PC-9 (cell line): ENCODE results near the gene MAPKBP1. TPM values are rescaled to one million over a fixed set of nuclear protein-coding genes. Genes with fewer than 3 reads are reported as not detected.

ENCODE experiments used
- BruUV-seq: library from RNA; stranded (reverse); fragments of 400-500 nt; replicated peaks from 2 replicates; lab custom pipeline; 2021; lab: Mats Ljungman, UMichigan
- CTCF ChIA-PET: fragments of 300-600 bp; sonication (Branson Sonifier 250); formaldehyde crosslinking; loops from one replicate; lab custom pipeline; 2022; ENCODE audit warnings: antibody characterized with exemption; lab: Charles Lee
- POLR2A ChIA-PET: fragments of 300-600 bp; sonication (Branson Sonifier 250); formaldehyde crosslinking; loops from one replicate; lab custom pipeline; 2022; ENCODE audit warnings: antibody characterized with exemption; ENCODE audit not compliant: unreplicated experiment; lab: Charles Lee
- DNase-seq, 2 experiments: peaks; one replicate each; pipeline versions ENCODE4 v3.0.0 to v3.0.0-alpha.2; 2015 to 2022; ENCODE audit warnings: mixed read lengths in 1 of 2
- H2AFZ ChIP-seq: fragments of 200-600 bp; sonication (generic); 2 replicates; pipeline ENCODE4 v1.8.1; 2017; ENCODE audit warnings: antibody characterized with exemption
- H3F3A ChIP-seq: fragments of 200-600 bp; sonication (generic); 2 replicates; pipeline ENCODE4 v1.8.1; 2017; ENCODE audit warnings: antibody characterized with exemption, mild to moderate bottlenecking, low read depth; ENCODE audit not compliant: insufficient read depth
- H3K27ac ChIP-seq: fragments of 200-600 bp; sonication (generic); 2 replicates; pipeline ENCODE4 v1.6.1; 2016; ENCODE audit warnings: mixed run types
- H3K27me3 ChIP-seq: fragments of 200-600 bp; sonication (generic); 2 replicates; pipeline ENCODE4 v1.6.1; 2016; ENCODE audit warnings: low read depth, mixed run types; ENCODE audit not compliant: insufficient read depth
- H3K36me3 ChIP-seq: fragments of 200-600 bp; sonication (generic); 2 replicates; pipeline ENCODE4 v1.6.1; 2016; ENCODE audit warnings: low read depth, mixed run types
- H3K4me1 ChIP-seq: fragments of 200-600 bp; sonication (generic); replicated peaks from 2 replicates; pipeline ENCODE4 v1.6.1; 2016; ENCODE audit warnings: mixed run types; ENCODE audit not compliant: insufficient read depth
- H3K4me2 ChIP-seq: fragments of 200-600 bp; sonication (generic); 2 replicates; pipeline ENCODE4 v1.6.1; 2017; ENCODE audit warnings: mixed run types
- H3K4me3 ChIP-seq: fragments of 200-600 bp; sonication (generic); 2 replicates; pipeline ENCODE4 v1.6.1; 2016; ENCODE audit warnings: mixed run types
- H3K79me2 ChIP-seq: fragments of 200-600 bp; sonication (generic); 2 replicates; pipeline ENCODE4 v1.6.1; 2017; ENCODE audit warnings: low read depth, mixed run types
- H3K9me2 ChIP-seq: fragments of 200-600 bp; sonication (generic); 2 replicates; pipeline ENCODE4 v1.8.1; 2017; ENCODE audit warnings: mild to moderate bottlenecking; ENCODE audit not compliant: insufficient read depth
- H3K9me3 ChIP-seq: fragments of 200-600 bp; sonication (generic); 2 replicates; pipeline ENCODE4 v1.8.1; 2016; ENCODE audit warnings: low read depth; ENCODE audit not compliant: insufficient read depth
- H4K20me1 ChIP-seq: fragments of 200-600 bp; sonication (generic); 2 replicates; pipeline ENCODE4 v1.8.1; 2017; ENCODE audit not compliant: insufficient read depth
- CTCF ChIP-seq: fragments of 200-600 bp; sonication (generic); conservative IDR thresholded peaks from 2 replicates; pipeline ENCODE4 v1.6.1; 2017; ENCODE audit warnings: mixed run types, antibody characterized with exemption, mild to moderate bottlenecking, moderate library complexity
- EZH2 ChIP-seq: fragments of 200-600 bp; sonication (generic); IDR thresholded peaks from 2 replicates; pipeline ENCODE4 v1.8.0; 2017; ENCODE audit warnings: antibody characterized with exemption, low read depth
- intact Hi-C: fragments of 100-400 bp; cut with micrococcal nuclease; formaldehyde crosslinking; loops from one replicate; pipeline ENCODE4 v1.10.0; 2022; ENCODE audit not compliant: unreplicated experiment
- total RNA-seq: library from RNA; stranded (reverse); gene quantifications from 2 replicates; pipeline ENCODE4 v1.2.3, GENCODE V29; 2021

The MAPKBP1 gene
- total RNA-seq, 1 experiment from 2014 or later, result 22.9 TPM

DNA sequence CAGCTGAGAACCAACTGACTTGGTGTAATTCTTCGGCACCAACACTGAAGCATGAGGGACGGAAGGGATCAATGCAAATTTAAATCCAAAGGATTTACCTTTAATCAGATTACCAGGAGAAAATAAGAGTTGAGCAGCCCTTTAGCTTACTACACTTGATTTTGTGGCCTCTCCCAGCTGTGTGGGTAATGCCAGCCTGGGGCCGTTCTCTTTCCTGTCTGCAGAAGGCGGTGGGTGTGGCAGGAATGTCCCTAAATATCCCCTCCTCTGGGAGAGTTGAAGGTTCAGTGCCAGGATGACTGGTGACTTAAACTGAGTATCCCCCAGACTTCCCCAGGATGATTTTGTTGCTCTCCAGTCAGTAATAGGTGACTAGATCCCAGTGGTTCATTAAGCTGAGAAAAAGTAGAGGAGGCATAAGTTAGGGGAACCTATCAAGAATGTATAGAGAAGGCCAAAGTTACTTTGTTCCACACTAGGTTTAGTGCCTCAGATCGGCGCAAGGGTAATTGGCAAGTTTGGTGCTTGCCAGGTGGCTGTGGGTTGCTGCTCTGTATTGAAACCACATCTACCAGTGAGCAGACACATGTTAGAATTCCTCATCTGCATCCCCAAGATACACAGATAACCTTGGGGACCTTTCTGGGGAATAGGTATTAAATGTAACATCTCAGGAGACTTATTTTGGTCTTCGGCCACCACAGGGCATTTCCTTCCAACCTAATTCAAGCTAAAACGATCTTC, 23.1 kb downstream of the MAPKBP1 start:
- Histone ChIP-seq H3K27me3 (no peaks in the 10 kb centered on the region), H2AFZ (no peak overlapping the region), H3F3A (no peaks in the 10 kb centered on the region), H3K27ac (no peak overlapping the region), H4K20me1 (no peaks in the 10 kb centered on the region), H3K4me1 (peaks cover 20% of the 10 kb centered on the region), H3K9me2 (no peaks in the 10 kb centered on the region), H3K4me3 (no peak overlapping the region), H3K36me3 (no peaks in the 10 kb centered on the region), H3K4me2 (no peak overlapping the region), H3K79me2 (no peaks in the 10 kb centered on the region), H3K9me3 (no peaks in the 10 kb centered on the region)
- DNase-seq, result no peak
- no TSS peak for BruUV-seq
- TF ChIP-seq EZH2, result no peak
- TF ChIP-seq CTCF, result no peak
- ChIA-PET CTCF (interaction anchor here (0.6 to 0.7 kb wide), 2 partner anchors 20 to 249 kb away, joined by 3 read pairs; no protein-coding TSS in a partner anchor), POLR2A (no interaction called here)
- intact Hi-C loops, result no loop called here

DNA sequence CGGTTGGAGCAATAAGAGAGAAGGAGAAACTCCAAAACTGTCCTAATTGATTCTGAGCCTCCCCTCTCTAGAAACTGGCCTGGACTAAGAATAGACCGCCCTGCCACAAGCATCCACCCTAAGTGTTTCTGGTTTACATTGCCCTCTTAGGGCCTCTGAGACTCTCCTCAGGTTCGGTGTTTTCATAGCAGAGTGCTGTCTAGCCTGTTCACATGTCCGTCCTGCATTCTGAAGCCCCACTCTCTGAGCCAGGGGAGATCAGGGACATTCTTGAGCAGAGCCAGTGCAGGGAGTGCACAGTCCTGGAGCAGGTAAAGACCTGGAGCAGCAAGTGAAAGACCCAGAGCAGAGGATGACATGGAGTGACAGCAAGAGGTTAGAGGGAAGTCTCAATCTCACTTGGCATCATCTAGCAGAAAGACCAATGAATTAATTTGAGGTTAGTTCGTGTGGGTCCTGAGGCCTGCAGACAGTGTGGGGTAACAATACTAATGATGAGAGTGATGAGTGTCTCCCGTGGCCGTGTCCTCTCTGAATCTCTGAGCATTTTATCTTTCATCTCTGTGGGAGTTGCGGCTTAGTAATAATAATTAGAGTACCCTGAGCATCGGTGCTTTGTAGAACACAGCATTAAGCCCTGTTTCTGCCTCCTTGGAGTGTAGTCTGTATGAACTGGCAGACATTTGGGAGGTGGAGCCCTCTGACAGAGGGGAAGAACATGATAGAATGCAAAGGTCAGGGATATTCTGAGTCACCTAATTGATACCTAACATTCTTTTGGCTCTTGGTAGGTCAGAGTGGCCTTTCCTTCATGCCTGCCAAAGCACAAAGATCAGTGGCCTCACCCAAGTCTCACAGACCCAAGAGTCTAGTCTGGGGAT, 24.6 kb downstream of the MAPKBP1 start:
- H3K79me2 ChIP-seq, result no peaks in the 10 kb centered on the region
- H3K4me1 ChIP-seq, result peaks cover 20% of the 10 kb centered on the region
- ChIA-PET POLR2A (no interaction called here), CTCF (no interaction called here)
- no peak overlapping the region for H3K4me3 ChIP-seq
- intact Hi-C loops, result no loop called here
- no peaks in the 10 kb centered on the region for H3K27me3 ChIP-seq
- no peaks in the 10 kb centered on the region for H3K36me3 ChIP-seq
- H3K4me2 ChIP-seq, result no peak overlapping the region
- H4K20me1 ChIP-seq, result no peaks in the 10 kb centered on the region
- TF ChIP-seq EZH2 (no peak), CTCF (no peak)
- no peaks in the 10 kb centered on the region for H3K9me3 ChIP-seq
- DNase-seq, result peak in 1 of 2 experiments; percentile 60
- BruUV-seq, result no TSS peak
- H2AFZ ChIP-seq, result no peak overlapping the region
- H3K27ac ChIP-seq, result no peak overlapping the region
- H3F3A ChIP-seq, result no peaks in the 10 kb centered on the region
- H3K9me2 ChIP-seq, result no peaks in the 10 kb centered on the region

DNA sequence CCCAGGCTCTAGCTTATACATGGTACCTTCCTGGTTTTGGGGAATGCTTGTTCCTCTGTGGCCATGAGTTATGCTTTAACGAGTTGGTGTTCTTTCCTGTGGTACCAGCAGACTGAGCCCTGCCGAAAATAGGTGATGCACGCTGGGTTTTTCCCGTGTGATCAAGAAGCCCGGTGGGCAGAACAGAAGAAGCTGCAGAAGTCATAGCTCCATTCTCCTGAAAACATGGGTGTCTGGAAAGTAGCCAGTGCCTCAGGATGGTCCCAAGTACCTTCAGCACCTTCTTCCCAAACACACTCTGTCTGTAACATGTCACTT, 25.2 kb downstream of the MAPKBP1 start:
- H3K4me1 ChIP-seq, result peaks cover 20% of the 10 kb centered on the region
- no peak overlapping the region for H3K4me2 ChIP-seq
- H3K79me2 ChIP-seq, result no peaks in the 10 kb centered on the region
- H4K20me1 ChIP-seq, result no peaks in the 10 kb centered on the region
- H2AFZ ChIP-seq, result no peak overlapping the region
- intact Hi-C loops, result no loop called here
- no peak for DNase-seq
- CTCF ChIA-PET, result no interaction called here
- POLR2A ChIA-PET, result no interaction called here
- H3K36me3 ChIP-seq, result no peaks in the 10 kb centered on the region
- no peak overlapping the region for H3K4me3 ChIP-seq
- H3K9me3 ChIP-seq, result no peaks in the 10 kb centered on the region
- H3F3A ChIP-seq, result no peaks in the 10 kb centered on the region
- no peaks in the 10 kb centered on the region for H3K27me3 ChIP-seq
- H3K27ac ChIP-seq, result no peak overlapping the region
- no TSS peak for BruUV-seq
- H3K9me2 ChIP-seq, result no peaks in the 10 kb centered on the region
- TF ChIP-seq CTCF (no peak), EZH2 (no peak)
